Endodermal cell (in vitro differentiated cells): ENCODE results near the gene DTL. TPM values are rescaled to one million over a fixed set of nuclear protein-coding genes. Genes with fewer than 3 reads are reported as not detected.

Experiments used
- DNase-seq: peaks from one replicate; pipeline ENCODE4 v3.0.0-alpha.2; 2017
- H3K27ac ChIP-seq: 2 replicates; pipeline ENCODE4 v1.5.1; 2013; ENCODE audit warnings: mild to moderate bottlenecking, low read depth, low read length, moderate library complexity
- H3K27me3 ChIP-seq: 2 replicates; pipeline ENCODE4 v1.6.1; 2013; ENCODE audit warnings: mild to moderate bottlenecking, low read length, moderate library complexity; ENCODE audit not compliant: insufficient read depth, control insufficient read depth, poor library complexity, severe bottlenecking
- H3K36me3 ChIP-seq: 2 replicates; pipeline ENCODE4 v1.7.0; 2013; ENCODE audit warnings: mild to moderate bottlenecking, low read length, moderate library complexity; ENCODE audit not compliant: control insufficient read depth, insufficient read depth
- H3K4me1 ChIP-seq: one replicate; pipeline ENCODE4 v1.7.0; 2013; ENCODE audit warnings: low read length; ENCODE audit not compliant: control insufficient read depth, insufficient read depth
- H3K4me3 ChIP-seq: 2 replicates; pipeline ENCODE4 v1.5.1; 2013; ENCODE audit warnings: mild to moderate bottlenecking, low read length, moderate library complexity
- H3K9ac ChIP-seq: 2 replicates; pipeline ENCODE4 v1.6.1; 2013; ENCODE audit warnings: mild to moderate bottlenecking, low read length, moderate library complexity; ENCODE audit not compliant: poor library complexity, severe bottlenecking; ENCODE audit errors: extremely low read depth
- H3K9me3 ChIP-seq: 2 replicates; pipeline ENCODE4 v1.6.1; 2013; ENCODE audit warnings: mild to moderate bottlenecking, low read length, moderate library complexity; ENCODE audit not compliant: control insufficient read depth
- H3K27ac Mint-ChIP-seq: 2 replicates; pipeline ENCODE4 v1.8.0; 2020; ENCODE audit warnings: mixed read lengths
- H3K27me3 Mint-ChIP-seq: 2 replicates; pipeline ENCODE4 v1.8.0; 2021; ENCODE audit warnings: mild to moderate bottlenecking, mixed read lengths; ENCODE audit not compliant: insufficient read depth
- H3K36me3 Mint-ChIP-seq: 2 replicates; pipeline ENCODE4 v1.8.0; 2020; ENCODE audit warnings: low read depth, mixed read lengths
- H3K4me1 Mint-ChIP-seq: 2 replicates; pipeline ENCODE4 v1.8.0; 2020; ENCODE audit warnings: mixed read lengths
- H3K4me3 Mint-ChIP-seq: 2 replicates; pipeline ENCODE4 v1.8.0; 2020; ENCODE audit warnings: mild to moderate bottlenecking, moderate library complexity, mixed read lengths
- H3K9me3 Mint-ChIP-seq: 2 replicates; pipeline ENCODE4 v1.8.0; 2020; ENCODE audit warnings: mild to moderate bottlenecking, mixed read lengths
- WGBS, 2 experiments: methylation state at CpG; one replicate each; pipeline versions ENCODE4 v1.1.5 to v1.1.7; 2013; ENCODE audit warnings: missing lambda C conversion rate in 2 of 2, mixed read lengths in 1 of 2; ENCODE audit not compliant: insufficient coverage in 1 of 2, insufficient read length in 1 of 2; 5-methylcytosine and 5-hydroxymethylcytosine counted together
- total RNA-seq, 2 donors: library from RNA; stranded (reverse); fragmentation: NEBNext Ultra II Directional in 1 of 2; extraction: Animal tissue kit (Norgen Biotek cat#: 25700) in 1 of 2; gene quantifications; 2 replicates in 1 of 2; 3 replicates in 1 of 2; pipeline ENCODE4 v1.2.1, GENCODE V29; 2021
- TF ChIP-seq, protein P1 (sequence below): fragments of 200-600 bp; sonication (generic); conservative IDR thresholded peaks from 2 replicates; pipeline ENCODE4 v1.5.0; 2021; ENCODE audit warnings: antibody characterized with exemption, mild to moderate bottlenecking

The DTL gene
- total RNA-seq, 2 donors from 2014 or later = 45.5 to 73.8 TPM

DNA sequence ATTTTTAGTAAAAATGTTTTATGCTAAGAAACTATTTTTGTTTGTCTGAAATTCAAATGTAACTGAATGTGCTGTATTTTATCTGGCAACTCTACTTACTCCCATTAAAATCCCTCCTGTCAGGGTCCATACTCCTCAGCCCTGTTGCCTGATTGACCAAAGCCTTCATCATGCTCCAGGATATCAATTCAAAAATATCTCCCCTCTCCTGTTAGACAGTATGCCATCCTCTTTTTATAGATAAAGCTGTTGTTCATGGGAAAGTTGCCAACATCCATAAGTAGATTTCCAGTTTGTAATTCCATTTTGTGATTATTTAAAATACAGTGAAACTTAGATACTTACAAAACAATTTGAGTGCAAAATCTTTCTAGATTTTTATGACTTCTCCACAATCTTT lies 65.7 kb downstream of the DTL start:
- TF ChIP-seq, protein P1, sequence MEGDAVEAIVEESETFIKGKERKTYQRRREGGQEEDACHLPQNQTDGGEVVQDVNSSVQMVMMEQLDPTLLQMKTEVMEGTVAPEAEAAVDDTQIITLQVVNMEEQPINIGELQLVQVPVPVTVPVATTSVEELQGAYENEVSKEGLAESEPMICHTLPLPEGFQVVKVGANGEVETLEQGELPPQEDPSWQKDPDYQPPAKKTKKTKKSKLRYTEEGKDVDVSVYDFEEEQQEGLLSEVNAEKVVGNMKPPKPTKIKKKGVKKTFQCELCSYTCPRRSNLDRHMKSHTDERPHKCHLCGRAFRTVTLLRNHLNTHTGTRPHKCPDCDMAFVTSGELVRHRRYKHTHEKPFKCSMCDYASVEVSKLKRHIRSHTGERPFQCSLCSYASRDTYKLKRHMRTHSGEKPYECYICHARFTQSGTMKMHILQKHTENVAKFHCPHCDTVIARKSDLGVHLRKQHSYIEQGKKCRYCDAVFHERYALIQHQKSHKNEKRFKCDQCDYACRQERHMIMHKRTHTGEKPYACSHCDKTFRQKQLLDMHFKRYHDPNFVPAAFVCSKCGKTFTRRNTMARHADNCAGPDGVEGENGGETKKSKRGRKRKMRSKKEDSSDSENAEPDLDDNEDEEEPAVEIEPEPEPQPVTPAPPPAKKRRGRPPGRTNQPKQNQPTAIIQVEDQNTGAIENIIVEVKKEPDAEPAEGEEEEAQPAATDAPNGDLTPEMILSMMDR = no peak
- Mint-ChIP-seq H3K36me3 (peaks cover 12% of the 10 kb centered on the region), H3K27me3 (no peaks in the 10 kb centered on the region), H3K27ac (no peak overlapping the region), H3K9me3 (no peaks in the 10 kb centered on the region), H3K4me3 (no peak overlapping the region), H3K4me1 (peaks cover 43% of the 10 kb centered on the region)
- Histone ChIP-seq H3K4me3 (no peak overlapping the region), H3K9ac (no peak overlapping the region), H3K27ac (no peak overlapping the region), H3K27me3 (no peaks in the 10 kb centered on the region), H3K9me3 (peaks cover 13% of the 10 kb centered on the region), H3K36me3 (peaks cover 49% of the 10 kb centered on the region), H3K4me1 (no peaks in the 10 kb centered on the region)
- no peak for DNase-seq

DNA sequence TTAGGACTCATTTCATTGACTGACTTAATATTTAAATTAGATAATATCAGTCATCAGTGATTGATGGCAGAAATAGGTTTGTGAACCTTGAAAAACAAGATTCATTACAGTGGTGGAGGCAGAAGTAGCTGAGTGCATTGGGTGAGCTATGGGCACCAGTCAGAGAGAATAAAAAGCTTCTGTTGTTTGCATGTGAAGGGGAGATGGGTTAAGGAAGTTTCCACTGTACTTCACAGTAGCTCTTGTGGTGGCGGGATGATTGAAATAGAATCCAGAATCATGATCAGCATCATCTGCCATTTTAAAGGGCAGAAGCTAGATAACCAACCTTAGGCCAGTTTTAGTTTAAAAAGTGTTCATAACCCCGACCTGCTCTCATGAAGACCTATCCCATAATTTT lies 66.2 kb downstream of the DTL start:
- Histone ChIP-seq H3K9me3 (peaks cover 13% of the 10 kb centered on the region), H3K27me3 (no peaks in the 10 kb centered on the region), H3K27ac (no peak overlapping the region), H3K36me3 (peaks cover 49% of the 10 kb centered on the region), H3K4me3 (no peak overlapping the region), H3K4me1 (no peaks in the 10 kb centered on the region), H3K9ac (no peak overlapping the region)
- TF ChIP-seq, protein P1 = no peak
- H3K27me3 Mint-ChIP-seq = no peaks in the 10 kb centered on the region
- H3K27ac Mint-ChIP-seq = no peak overlapping the region
- DNase-seq = no peak
- no peak overlapping the region for H3K4me3 Mint-ChIP-seq
- peaks cover 12% of the 10 kb centered on the region for H3K36me3 Mint-ChIP-seq
- 95 to 100% methylated on average over 1 to 2 of the region's 2 CpGs for WGBS, 2 experiments
- peaks cover 43% of the 10 kb centered on the region for H3K4me1 Mint-ChIP-seq
- H3K9me3 Mint-ChIP-seq = no peaks in the 10 kb centered on the region

DNA sequence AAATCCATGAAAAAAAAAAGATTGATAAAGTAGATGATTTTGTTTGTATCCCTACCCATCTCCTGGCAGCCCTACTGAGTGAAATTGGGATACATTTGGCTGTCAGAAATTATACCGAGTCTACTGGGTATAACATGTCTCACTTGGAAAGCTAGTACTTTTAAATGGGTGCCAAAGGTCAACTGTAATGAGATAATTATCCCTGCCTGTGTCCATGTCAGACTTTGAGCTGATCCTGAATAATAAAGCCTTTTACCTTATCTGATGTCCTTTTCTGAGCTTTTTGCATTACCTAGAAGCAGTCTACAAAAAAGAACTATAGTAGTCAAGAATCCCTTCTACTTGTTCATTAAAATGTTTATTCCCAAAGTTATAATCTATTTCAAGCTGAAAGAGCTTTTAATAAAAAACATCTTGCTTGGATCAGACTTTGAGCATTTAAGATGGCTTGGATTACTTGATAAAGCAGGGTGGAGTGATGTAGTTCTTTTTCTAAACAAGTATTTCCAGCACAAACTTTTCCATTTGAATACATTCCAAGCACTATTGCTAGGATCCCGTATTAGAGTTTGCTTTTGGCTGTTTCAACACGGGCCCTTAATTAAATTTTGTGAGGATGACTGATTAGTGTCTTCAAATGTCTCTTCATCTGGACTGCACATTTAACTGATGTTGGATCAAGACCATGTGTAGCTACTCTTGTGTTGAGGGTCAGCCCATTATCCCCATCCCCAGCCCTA lies 69.2 kb downstream of the DTL start:
- Histone ChIP-seq H3K4me1 (peaks cover 5% of the 10 kb centered on the region), H3K9me3 (no peaks in the 10 kb centered on the region), H3K9ac (no peak overlapping the region), H3K4me3 (no peak overlapping the region), H3K27me3 (no peaks in the 10 kb centered on the region), H3K36me3 (peaks cover 38% of the 10 kb centered on the region), H3K27ac (no peak overlapping the region)
- Mint-ChIP-seq H3K27me3 (no peaks in the 10 kb centered on the region), H3K4me3 (no peak overlapping the region), H3K4me1 (peaks cover 29% of the 10 kb centered on the region), H3K9me3 (no peaks in the 10 kb centered on the region), H3K27ac (no peak overlapping the region), H3K36me3 (peaks cover 10% of the 10 kb centered on the region)
- 96 to 100% methylated on average over 3 of the region's 3 CpGs for WGBS, 2 experiments
- TF ChIP-seq, protein P1 = no peak
- DNase-seq = no peak
